Activated T-cell treated with anti-CD3 and anti-CD28 coated beads for 48 hours (primary cell): ENCODE data around the gene HCRTR2.
"Not testable (repeated sequence)": the region's sequence is repeated elsewhere in the genome, so short reads cannot be mapped to it uniquely, and the experiment has no call there.

Experiments
- DNase-seq: peaks from one replicate; pipeline ENCODE4 v3.0.0-alpha.2; 2020; ENCODE audit warnings: low read depth

Gene HCRTR2

GRCh38 chr6:55174211-55175026, at the start of gene HCRTR2:
HCRTR2 (plus strand) TSS chr6:55174515; CDS start chr6:55174588, 73 bp downstream.
- no peak for DNase-seq

DNA sequence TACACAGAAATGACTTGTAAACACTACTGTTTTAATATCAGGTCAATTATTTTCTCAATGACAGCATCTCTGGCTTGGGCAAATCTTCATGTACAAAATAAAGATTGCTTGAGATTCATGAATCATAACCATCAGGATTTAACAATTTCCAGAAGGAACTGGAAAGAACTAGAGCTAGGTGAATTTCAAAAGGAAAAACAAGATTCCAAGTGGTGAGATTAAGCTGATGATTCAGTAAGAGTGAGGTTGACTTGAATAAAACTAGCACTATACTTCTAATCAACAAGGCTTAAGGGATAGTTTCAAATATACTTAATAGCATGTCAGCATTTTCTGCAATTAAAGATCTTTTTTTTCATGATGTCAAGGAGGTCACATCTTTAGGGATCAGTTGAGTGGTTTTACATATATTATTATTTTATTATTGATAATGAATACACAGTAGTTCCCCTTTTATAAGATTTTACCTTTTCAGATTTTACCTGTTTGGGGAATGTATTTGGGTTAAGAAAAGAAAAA, 43.5 kb upstream of the HCRTR2 start:
- no peak for DNase-seq

DNA sequence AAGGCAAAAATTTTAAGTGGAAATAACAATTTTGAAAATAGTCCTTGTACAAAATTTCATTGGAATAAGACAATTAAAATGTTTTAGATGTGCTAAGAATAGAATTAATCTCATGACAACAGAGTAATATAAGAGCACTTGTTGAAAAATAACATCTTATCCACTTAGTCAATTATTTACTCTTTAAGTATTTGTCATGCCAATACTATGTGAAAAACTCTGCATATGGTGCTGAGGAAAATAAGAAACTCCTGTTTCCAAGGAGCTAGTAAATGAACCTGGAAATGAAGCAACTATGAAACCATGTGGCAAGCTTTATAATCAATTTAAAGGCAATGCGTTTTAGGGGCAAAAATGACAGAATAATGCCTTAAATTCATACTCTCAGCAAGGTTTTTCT, 42.7 kb upstream of the HCRTR2 start:
- DNase-seq, result no peak

DNA sequence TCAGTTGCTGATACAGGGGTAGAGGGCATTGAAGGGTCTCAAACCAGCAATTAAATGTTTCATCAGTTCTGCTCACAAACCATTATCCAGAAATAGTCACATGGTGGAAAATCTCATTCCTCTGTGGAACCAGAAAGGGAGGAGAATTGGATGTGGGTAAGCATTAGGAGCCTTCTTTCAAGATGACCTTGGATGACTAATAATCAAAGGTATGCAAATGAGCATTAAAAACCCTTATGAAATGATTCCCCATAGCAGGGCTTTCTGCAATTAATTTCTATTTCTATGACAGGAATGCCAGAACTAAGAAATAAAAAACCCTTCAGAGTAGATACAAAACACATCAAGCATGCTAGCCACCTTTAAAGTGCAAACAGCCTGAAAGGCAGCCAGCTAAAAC, 37.4 kb upstream of the HCRTR2 start:
- DNase-seq, result no peak

- DNase-seq, result no peak
These were observed 36.2 kb upstream of the HCRTR2 start for GRCh38 chr6:55137929-55138693.

- no peak for DNase-seq
These were observed 32.7 kb upstream of the HCRTR2 start for GRCh38 chr6:55141611-55142010.

DNA sequence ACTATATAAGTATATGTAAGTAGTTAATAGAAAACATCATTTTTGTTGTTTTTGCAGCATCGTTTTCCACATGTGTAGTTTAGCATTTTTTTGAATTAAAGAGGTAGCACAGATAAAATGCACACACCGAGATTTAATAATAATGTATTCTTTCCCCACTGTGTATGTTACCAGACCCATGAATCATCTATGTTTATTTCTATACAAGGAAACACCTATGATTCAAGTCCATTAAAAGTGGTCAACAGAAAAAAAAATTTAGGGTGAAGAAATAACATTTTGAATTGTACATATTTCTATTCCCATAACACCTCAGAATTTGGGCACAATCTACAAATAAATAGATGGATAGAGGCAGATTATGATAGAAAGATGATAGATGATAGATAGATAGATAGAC, 31.7 kb upstream of the HCRTR2 start:
- DNase-seq, result no peak

DNA sequence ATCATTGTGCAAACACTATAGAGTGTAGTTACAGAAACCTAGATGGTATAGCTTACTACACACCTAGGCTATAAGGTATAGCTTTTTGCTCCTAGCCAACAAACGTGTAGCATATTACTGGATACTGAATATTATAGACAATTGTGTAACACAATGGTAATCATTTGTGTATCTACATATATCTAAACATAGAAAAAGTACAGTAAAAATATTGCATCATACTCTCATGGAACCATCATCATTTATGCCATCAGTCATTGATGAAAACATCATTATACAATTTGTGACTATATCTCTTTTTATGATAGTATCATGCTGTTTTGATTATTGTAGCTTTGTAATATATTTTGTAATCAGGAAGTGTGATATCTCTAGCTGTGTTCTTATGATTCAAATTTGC, 21.0 kb upstream of the HCRTR2 start:
- DNase-seq, result no peak

- DNase-seq, result not testable (repeated sequence)
These were observed 15.5 kb upstream of the HCRTR2 start for GRCh38 chr6:55158784-55159183.

- no peak for DNase-seq
These were observed 6.5 kb upstream of the HCRTR2 start for GRCh38 chr6:55167860-55168259.

GRCh38 chr6:55175078-55176049, 1.0 kb downstream of the HCRTR2 start:
- DNase-seq, result no peak

DNA sequence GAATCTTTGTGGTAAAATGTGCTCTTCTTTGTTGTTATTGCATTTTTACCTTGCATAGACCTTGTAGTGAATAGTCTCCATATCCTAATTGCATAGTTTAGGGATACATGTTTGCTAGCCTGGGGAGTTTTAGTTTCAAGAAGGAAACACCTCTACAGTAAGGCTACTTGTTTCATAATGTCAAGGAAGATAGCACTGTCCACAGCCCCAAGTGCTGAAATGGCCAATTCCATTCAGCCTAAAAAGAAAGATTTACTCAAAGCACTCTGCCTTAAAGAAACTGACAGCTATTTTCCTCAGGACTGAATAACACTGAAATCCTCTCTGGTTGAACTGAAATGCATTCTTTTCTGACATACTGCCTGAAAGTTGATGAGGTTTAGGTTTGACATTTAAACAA, 2.6 kb downstream of the HCRTR2 start:
- DNase-seq, result no peak

DNA sequence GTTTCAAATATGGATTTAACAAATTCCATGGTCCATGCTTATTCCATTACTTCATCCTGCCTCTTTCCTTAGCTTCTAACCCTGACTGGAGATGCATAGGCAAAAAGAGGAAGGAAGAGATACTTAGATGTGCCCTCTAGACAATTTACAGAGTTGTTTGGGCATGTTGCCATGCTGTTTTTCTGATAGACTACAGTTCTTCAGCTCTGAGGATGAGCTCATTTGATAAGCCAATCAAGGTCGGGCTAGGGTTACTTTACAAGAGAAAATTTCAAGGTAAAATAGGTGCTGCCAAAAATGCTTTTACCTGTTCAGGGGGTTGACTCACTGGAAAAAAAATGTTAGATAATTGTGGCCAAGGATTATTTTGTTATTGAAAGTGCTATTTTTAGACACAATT, 5.9 kb downstream of the HCRTR2 start:
- no peak for DNase-seq

DNA sequence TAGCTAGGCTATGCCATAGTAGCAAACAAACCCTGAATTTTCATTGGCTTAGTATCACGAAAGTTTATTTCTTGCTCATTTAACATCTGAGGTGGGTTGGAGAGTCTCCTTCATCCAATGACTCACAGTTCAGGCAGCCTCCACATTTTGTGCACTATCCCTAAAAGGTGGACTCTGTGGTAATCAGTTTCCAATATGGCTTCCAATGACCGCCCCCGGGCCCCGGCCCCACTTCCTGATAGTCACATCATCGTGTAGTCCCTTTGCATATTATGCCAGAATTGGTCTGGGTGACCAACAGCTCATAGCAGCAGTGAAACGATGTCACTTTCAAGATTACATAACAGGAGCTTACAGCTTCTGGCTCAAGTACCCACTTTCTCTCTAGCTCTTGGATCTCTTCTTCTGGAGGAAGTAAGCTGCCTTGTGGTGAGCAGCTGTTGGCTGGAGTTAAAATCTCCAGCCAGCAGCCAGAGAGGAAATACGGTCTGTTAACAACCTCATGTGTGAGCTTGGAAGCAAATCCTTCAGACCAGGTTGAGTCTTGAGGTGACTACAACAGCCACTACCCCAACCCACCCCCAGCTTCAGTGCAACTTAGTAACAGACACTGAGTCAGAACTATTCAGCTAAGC, 7.8 kb downstream of the HCRTR2 start:
- no peak for DNase-seq

DNA sequence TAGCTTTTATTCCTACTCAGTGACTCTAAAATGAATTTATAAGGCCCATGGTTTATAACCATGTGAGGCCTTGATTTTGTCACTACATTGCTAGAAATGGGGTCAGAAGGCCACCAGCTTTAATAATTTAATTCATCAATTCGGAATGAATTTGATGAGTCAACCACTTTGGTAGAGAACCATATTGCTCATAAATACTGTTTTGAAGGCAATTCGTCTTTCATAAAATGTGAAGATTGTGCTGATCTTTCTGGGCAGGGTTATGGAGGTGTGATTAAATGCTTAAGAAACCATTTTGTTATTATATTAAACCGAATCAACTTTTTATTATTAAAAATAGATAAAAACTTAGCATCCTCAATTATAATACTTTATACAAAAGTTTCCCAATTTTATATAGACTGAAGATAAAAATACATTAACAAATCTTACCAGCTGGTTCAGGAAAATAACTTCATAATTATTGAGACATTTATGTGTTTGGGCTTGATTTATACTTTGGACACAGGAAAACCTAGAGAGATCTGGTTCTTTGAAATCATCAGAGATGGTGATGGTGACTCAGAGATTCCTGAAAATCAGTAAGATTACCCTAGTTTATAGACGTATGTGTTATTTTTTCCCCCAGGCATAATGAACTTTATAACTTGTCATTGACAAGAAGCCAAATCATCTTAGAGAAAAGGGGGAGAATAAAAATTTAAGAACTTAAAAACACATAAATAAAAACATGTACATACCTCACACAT, 10.6 kb downstream of the HCRTR2 start:
- no peak for DNase-seq

GRCh38 chr6:55198715-55199114, 24.4 kb downstream of the HCRTR2 start:
- no peak for DNase-seq

DNA sequence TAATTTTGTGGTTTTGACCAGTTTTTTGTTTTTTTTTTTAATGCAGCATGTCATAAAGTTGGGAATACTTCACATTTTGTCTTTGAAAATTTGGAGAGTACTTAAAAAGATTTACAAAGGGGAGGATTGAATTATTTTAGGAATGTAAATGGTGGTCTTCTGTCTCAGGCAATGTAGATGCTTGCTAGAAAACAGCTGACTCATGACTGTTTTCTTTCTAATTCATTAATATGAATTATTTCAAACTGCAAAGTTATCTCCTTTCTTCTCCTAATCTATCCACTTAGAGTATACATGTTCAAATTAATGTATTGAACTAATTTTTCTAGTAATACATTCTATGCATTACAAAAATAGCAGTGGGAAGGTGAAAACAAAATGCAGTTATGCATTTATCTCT, 24.9 kb downstream of the HCRTR2 start:
- no peak for DNase-seq

GRCh38 chr6:55208478-55209458, 34.5 kb downstream of the HCRTR2 start:
- no peak for DNase-seq

DNA sequence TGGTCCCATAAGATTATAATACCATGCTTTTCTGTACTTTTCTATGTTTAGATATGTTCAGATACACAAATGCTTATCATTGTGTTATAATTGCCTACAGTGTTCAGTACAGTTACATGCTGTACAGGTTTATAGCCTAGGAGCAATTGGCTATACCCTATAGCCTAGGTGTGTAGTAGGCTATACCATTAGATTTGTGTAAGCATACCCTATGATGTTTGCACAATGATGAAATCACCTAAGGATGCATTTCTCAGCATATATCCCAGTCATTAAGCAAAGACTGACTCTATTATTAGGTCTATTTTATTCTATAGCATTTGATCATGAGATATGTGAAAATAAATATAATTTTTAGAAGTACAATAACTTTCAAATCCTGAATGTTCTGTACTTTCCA, 36.6 kb downstream of the HCRTR2 start:
- no peak for DNase-seq

DNA sequence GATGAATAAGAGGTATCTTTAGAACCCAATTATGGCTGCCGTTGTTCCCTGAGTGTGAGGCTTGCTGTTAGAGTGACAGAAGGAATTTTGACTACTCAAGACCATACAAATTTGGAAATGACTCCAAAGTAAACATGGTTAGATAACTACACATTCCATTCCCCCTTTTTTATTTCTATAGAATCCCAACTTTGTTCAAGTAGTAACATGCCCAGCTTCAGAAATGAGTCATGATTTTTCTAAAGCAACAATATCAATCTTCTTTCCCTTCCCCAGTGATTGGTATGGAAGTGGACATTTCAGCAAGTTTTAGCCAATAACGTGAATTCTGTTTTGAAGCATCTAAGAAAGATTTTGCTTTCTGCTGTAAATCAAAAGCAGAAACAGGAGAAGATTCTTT, 37.8 kb downstream of the HCRTR2 start:
- DNase-seq, result no peak
